DND-41 (cell line): ENCODE data around the gene LRRC8A.

Source experiments
- ATAC-seq: fragments of 200-7000 bp; cut with Tn5 transposase; 3 replicates; pipeline ENCODE4 v1.9.1; 2021; ENCODE audit warnings: low read depth; ENCODE audit not compliant: insufficient read depth
- DNase-seq: peaks from one replicate; pipeline ENCODE4 v3.0.0-alpha.2; 2020
- H2AFZ ChIP-seq: 2 replicates; pipeline ENCODE4 v1.6.0; 2012; ENCODE audit warnings: low read depth, low read length
- H3K27ac ChIP-seq: 2 replicates; pipeline ENCODE4 v1.5.1; 2012; ENCODE audit warnings: low read length, inconsistent platforms
- H3K27me3 ChIP-seq: fragments of 200-600 bp; sonication (generic); 2 replicates; pipeline ENCODE4 v1.6.0; 2012; ENCODE audit warnings: low read length, mild to moderate bottlenecking, inconsistent platforms; ENCODE audit not compliant: insufficient read depth, poor library complexity
- H3K36me3 ChIP-seq: 2 replicates; pipeline ENCODE4 v1.5.1; 2012; ENCODE audit warnings: low read length, inconsistent platforms; ENCODE audit not compliant: insufficient read depth
- H3K4me1 ChIP-seq: 2 replicates; pipeline ENCODE4 v1.5.1; 2012; ENCODE audit warnings: mild to moderate bottlenecking, low read length; ENCODE audit not compliant: insufficient read depth
- H3K4me2 ChIP-seq: 2 replicates; pipeline ENCODE4 v1.6.0; 2012; ENCODE audit warnings: mild to moderate bottlenecking, moderate library complexity, low read length, inconsistent platforms; ENCODE audit not compliant: insufficient read depth
- H3K4me3 ChIP-seq, 2 experiments: fragments of 200-600 bp in 1 of 2; shearing (Covaris generic) in 1 of 2; 2 replicates each; pipeline ENCODE4 v1.5.1; 2012 to 2016; ENCODE audit warnings: inconsistent platforms in 2 of 2, low read length in 2 of 2, mild to moderate bottlenecking in 2 of 2, low read depth in 1 of 2, moderate library complexity in 1 of 2
- H3K79me2 ChIP-seq: 2 replicates; pipeline ENCODE4 v1.6.0; 2012; ENCODE audit warnings: low read length, inconsistent platforms; ENCODE audit not compliant: insufficient read depth
- H3K9ac ChIP-seq: 2 replicates; pipeline ENCODE4 v1.6.0; 2012; ENCODE audit warnings: low read depth, mild to moderate bottlenecking, inconsistent platforms, low read length, moderate library complexity
- H3K9me3 ChIP-seq: 2 replicates; pipeline ENCODE4 v1.5.1; 2012; ENCODE audit warnings: low read length, moderate library complexity, mild to moderate bottlenecking, inconsistent platforms; ENCODE audit not compliant: insufficient read depth, severe bottlenecking
- H4K20me1 ChIP-seq: 2 replicates; pipeline ENCODE4 v1.6.0; 2012; ENCODE audit warnings: low read length; ENCODE audit not compliant: insufficient read depth
- EZH2 ChIP-seq: IDR thresholded peaks from 3 replicates; pipeline ENCODE4 v1.6.1; 2012; ENCODE audit warnings: borderline replicate concordance, low read depth, mild to moderate bottlenecking, moderate library complexity, low read length, inconsistent platforms; ENCODE audit not compliant: severe bottlenecking
- TF ChIP-seq, protein P1 (sequence below): IDR thresholded peaks from 2 replicates; pipeline ENCODE4 v1.5.1; 2012; ENCODE audit warnings: borderline replicate concordance, low read length, moderate library complexity, mild to moderate bottlenecking; ENCODE audit not compliant: poor library complexity, severe bottlenecking; ENCODE audit errors: extremely low read depth

Gene LRRC8A

DNA sequence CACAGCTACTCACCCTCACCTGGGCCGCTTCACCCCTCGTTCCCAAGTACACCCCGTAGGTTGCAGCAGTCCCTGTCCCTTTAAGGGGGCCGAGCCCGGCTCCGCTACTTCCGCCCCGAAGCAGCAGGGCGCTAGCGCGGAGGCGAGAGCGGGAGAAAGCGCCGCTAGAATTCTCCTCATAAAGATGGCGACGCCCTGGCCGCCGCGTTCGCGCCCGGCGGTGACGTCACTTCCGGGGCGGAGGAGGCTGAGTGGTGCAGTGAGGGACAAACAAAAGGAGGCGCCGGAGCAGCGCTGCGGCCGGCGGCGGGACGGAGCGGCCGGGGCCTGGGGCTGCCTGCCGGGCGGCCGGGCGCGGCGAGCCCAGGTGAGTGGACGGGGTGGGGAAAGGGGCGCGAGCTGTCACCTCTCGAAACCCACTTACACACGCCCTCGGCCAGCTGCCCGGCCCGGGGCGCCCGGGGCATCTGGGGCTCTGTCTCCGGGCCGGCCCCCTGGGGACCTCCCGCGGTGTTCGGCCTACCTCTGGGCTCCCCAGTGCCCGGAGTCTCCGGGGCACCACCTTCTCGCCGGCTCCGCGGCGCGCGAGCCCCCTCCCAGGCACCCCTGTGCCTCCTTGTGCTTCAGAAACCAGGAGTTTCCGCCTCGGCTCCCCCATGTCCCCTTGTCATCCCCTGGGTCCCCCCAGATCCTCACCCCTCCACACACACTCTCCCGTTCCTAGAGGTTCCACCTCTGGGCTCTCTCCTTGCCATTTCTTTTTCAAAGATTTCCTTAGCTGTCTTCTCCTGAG, at the start of gene LRRC8A, which contains the start of gene KYAT1:
TSS of gene LRRC8A (plus strand) at position 250 of the 793 bp plus-strand sequence. CDS start 25,032 bp downstream, outside the sequence.
TSS of gene KYAT1 (minus strand) at position 67 of the 793 bp plus-strand sequence. CDS start 36,545 bp downstream, outside the sequence.
- H3K79me2 ChIP-seq, result peaks cover 69% of the 10 kb centered on the region
- peaks cover 7% of the 10 kb centered on the region; the same call in 1 of the 2 replicates for H4K20me1 ChIP-seq
- ATAC-seq (peak; percentile 92), DNase-seq (peak; percentile 98)
- peak within 1 kb of the TSS; percentile 89 for H2AFZ ChIP-seq
- peak within 1 kb of the TSS; percentile 88 for H3K27ac ChIP-seq
- no peaks in the 10 kb centered on the region for H3K9me3 ChIP-seq
- no peaks in the 10 kb centered on the region for H3K27me3 ChIP-seq
- peaks cover 20% of the 10 kb centered on the region for H3K36me3 ChIP-seq
- peak within 1 kb of the TSS; percentile 85 for H3K9ac ChIP-seq
- TF ChIP-seq EZH2, result no peak
- TF ChIP-seq, protein P1, sequence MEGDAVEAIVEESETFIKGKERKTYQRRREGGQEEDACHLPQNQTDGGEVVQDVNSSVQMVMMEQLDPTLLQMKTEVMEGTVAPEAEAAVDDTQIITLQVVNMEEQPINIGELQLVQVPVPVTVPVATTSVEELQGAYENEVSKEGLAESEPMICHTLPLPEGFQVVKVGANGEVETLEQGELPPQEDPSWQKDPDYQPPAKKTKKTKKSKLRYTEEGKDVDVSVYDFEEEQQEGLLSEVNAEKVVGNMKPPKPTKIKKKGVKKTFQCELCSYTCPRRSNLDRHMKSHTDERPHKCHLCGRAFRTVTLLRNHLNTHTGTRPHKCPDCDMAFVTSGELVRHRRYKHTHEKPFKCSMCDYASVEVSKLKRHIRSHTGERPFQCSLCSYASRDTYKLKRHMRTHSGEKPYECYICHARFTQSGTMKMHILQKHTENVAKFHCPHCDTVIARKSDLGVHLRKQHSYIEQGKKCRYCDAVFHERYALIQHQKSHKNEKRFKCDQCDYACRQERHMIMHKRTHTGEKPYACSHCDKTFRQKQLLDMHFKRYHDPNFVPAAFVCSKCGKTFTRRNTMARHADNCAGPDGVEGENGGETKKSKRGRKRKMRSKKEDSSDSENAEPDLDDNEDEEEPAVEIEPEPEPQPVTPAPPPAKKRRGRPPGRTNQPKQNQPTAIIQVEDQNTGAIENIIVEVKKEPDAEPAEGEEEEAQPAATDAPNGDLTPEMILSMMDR, result no peak
- H3K4me3 ChIP-seq, result peak within 1 kb of the TSS; percentile 95 to 96
- H3K4me2 ChIP-seq, result peak within 1 kb of the TSS; percentile 92
- H3K4me1 ChIP-seq, result peaks cover 26% of the 10 kb centered on the region

DNA sequence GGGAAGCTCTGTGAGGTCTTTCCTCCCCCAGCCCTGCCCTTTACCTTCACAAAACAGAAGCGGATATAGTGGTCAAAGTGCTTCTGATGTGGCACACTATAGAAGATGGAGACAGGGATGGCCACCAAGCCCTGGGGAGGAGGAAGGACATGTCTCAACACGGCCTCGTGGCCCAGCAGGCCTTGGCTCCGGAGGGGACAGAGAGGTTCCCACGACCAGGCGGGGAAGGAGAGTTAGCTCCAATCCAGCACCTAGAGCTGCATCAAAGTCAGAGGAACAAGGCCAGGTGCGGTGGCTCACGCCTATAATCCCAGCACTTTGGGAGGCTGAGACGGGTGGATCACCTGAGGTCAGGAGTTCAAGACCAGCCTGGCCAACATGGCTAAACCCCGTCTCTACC, 48.2 kb upstream of the LRRC8A start:
- H3K4me3 ChIP-seq, result no peak overlapping the region
- H3K79me2 ChIP-seq, result peaks cover 8% of the 10 kb centered on the region
- no peak overlapping the region for H3K27ac ChIP-seq
- H3K9me3 ChIP-seq, result no peaks in the 10 kb centered on the region
- H3K36me3 ChIP-seq, result peaks cover 15% of the 10 kb centered on the region
- TF ChIP-seq, protein P1, result no peak
- no peak for TF ChIP-seq EZH2
- no peak overlapping the region for H2AFZ ChIP-seq
- no peaks in the 10 kb centered on the region for H4K20me1 ChIP-seq
- H3K4me1 ChIP-seq, result peaks cover 13% of the 10 kb centered on the region
- no peak overlapping the region for H3K9ac ChIP-seq
- DNase-seq, result no peak
- ATAC-seq, result no peak
- no peaks in the 10 kb centered on the region for H3K27me3 ChIP-seq
- H3K4me2 ChIP-seq, result no peak overlapping the region

DNA sequence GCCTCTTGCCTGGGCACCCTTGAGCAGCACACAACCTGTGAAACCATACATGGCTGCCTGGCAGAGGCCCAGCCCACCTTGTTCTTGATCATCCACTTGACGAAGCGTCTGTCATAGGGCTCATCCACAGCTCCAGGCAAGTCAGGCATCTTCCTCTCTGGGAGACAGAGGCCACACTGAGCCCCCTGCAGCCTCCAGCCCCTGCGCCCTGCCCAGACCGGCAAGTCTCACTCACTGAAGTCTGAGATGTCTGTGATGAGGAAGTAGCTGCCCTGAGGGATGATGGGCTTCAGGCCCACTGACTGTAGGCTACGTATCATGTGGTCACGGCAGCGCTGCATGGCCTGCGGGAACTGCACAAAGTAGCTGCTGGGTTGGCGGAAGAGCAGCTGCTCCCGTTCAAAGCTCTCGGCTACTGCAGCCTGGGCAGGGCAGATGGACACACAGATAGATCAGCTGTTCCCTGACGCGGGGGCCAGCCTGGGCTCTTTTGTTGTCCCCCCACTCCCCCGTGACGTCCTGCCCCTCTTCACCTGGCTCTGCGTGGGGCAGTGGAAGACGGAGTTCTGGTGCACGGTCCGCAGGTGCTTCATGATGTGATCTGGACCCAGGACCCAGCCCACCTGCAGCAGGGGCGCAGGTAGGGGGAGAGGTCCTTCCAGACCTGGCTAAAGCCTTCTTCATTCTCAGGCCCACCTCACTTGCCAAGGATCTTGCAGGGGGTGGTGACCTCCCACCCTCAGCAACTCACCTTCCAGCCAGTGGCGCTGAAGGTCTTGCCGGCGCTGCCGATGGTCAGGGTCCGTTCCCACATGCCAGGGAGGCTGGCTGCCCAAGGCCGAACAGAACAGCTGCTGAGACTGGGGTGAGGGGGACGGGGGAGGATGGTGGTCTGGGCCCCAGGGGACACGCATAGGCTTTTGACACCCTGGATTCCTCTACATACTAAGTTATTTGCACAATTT, 46.4 kb upstream of the LRRC8A start:
- Histone ChIP-seq H3K27ac (no peak overlapping the region), H2AFZ (no peak overlapping the region), H3K4me2 (no peak overlapping the region), H3K27me3 (no peaks in the 10 kb centered on the region), H3K9me3 (no peaks in the 10 kb centered on the region), H3K36me3 (peaks cover 15% of the 10 kb centered on the region; the same call in 1 of the 2 replicates), H4K20me1 (no peaks in the 10 kb centered on the region), H3K9ac (no peak overlapping the region), H3K4me1 (peaks cover 1% of the 10 kb centered on the region; the same call in 1 of the 2 replicates), H3K79me2 (no peaks in the 10 kb centered on the region), H3K4me3 (no peak overlapping the region)
- ATAC-seq (no peak), DNase-seq (no peak)
- no peak for TF ChIP-seq EZH2
- TF ChIP-seq, protein P1, result no peak
